NCI-H460 (cell line): ENCODE measurements around the gene SZT2. TPM values are rescaled to one million over a fixed set of nuclear protein-coding genes. Genes with fewer than 3 reads are reported as not detected.

Source experiments
- DNase-seq: peaks from one replicate; pipeline ENCODE4 v3.0.0-alpha.2; 2016; ENCODE audit warnings: low read depth; ENCODE audit errors: extremely low read depth
- polyA plus RNA-seq: library from polyadenylated mRNA; depleted of rRNA; stranded (reverse); fragments of >200 nt; gene quantifications from 2 replicates; pipeline ENCODE4 v1.2.3, GENCODE V29; 2014; cell fraction: nucleus; rRNA removed
- total RNA-seq: library from RNA; depleted of rRNA; stranded (reverse); fragments of >200 nt; shearing (Covaris generic); gene quantifications from 2 replicates; pipeline ENCODE4 v1.2.3, GENCODE V29; 2014; rRNA removed

SZT2 gene
- total RNA-seq, result 13.8 and 16.2 TPM in 2 replicates
- 20.8 and 30.5 TPM in 2 replicates for polyA plus RNA-seq

- peak; percentile 92 for DNase-seq
Observed at GRCh38 chr1:43389326-43390313, at the start of gene SZT2, which contains the start of gene MED8. SZT2 (plus strand) TSS chr1:43389899; CDS start chr1:43389969, 70 bp downstream. MED8 (minus strand) TSS chr1:43389800; CDS start chr1:43389764, 36 bp downstream.

- DNase-seq, result no peak
Observed at GRCh38 chr1:43340559-43340958, 49.1 kb upstream of the SZT2 start.

- no peak for DNase-seq
Observed at GRCh38 chr1:43344267-43344850, 45.3 kb upstream of the SZT2 start.

GRCh38 chr1:43345120-43345519 is 44.6 kb upstream of the SZT2 start:
- DNase-seq, result no peak

GRCh38 chr1:43346636-43347035 is 43.1 kb upstream of the SZT2 start:
- DNase-seq, result no peak

- no peak for DNase-seq
Observed at GRCh38 chr1:43348343-43348808, 41.3 kb upstream of the SZT2 start.

GRCh38 chr1:43348809-43349593 is 40.7 kb upstream of the SZT2 start:
- DNase-seq, result peak; percentile 69

- DNase-seq, result no peak
Observed at GRCh38 chr1:43349594-43350306, 39.9 kb upstream of the SZT2 start.

- DNase-seq, result no peak
Observed at GRCh38 chr1:43350976-43351375, 38.7 kb upstream of the SZT2 start.

- no peak for DNase-seq
Observed at GRCh38 chr1:43351421-43352350, 38.0 kb upstream of the SZT2 start.

- DNase-seq, result no peak
Observed at GRCh38 chr1:43352351-43352705, 37.4 kb upstream of the SZT2 start.

GRCh38 chr1:43352881-43353280 is 36.8 kb upstream of the SZT2 start:
- no peak for DNase-seq

GRCh38 chr1:43354471-43354870 is 35.2 kb upstream of the SZT2 start:
- DNase-seq, result no peak

- no peak for DNase-seq
Observed at GRCh38 chr1:43354936-43355335, 34.8 kb upstream of the SZT2 start.

- DNase-seq, result no peak
Observed at GRCh38 chr1:43357251-43357650, 32.4 kb upstream of the SZT2 start.

- peak; percentile 30 for DNase-seq
Observed at GRCh38 chr1:43358121-43358745, 31.5 kb upstream of the SZT2 start.

GRCh38 chr1:43358746-43359693 is 30.7 kb upstream of the SZT2 start, which contains the start of gene CDC20:
CDC20 (plus strand) TSS chr1:43358981; CDS start chr1:43359216, 235 bp downstream.
- peak; percentile 96 for DNase-seq
